ELR (cell line): ENCODE results near the gene MAML3.
"Not testable (repeated sequence)": the region's sequence is repeated elsewhere in the genome, so short reads cannot be mapped to it uniquely, and the experiment has no call there.

Experiments
- DNase-seq: peaks from one replicate; pipeline ENCODE4 v3.0.0-alpha.2; 2015; ENCODE audit warnings: low read depth

The MAML3 gene

DNA sequence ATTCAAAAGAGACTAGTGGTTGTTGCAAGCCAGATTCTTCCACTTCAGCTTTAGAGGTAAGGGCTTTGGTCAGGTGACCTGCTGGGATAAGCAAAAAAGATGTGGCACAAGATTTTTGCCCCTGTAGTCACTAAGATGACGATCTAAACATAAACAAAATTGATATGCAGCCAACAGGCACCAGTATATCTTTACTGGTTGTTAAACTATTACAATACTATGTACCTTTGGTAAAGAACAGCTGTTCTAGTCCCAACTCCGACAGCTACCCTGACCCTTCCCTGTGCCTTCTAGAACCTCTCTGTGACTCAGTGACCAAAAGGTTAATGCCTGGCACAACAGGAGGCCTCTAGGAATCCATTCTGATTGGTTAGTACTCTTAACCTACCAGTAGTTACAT, 428.7 kb downstream of the MAML3 start:
- no peak for DNase-seq

DNA sequence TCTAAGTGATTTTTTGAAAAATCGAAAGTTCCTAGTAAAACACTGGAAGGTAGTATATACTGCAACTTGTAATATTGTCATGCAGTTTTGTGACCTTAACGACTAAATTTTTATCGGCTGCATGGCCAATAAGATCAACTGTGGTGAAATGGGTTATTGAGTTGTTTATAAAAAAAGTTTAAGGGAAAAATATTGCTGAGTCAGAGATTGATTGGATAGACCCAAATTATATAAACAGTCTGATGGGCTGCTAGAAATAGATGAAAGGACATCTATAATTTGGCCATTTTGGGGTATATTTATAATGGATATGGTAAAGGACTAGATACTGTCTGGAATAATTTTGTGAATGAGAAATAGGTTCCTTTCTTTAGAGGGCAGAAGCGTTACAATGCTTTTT, 432.2 kb downstream of the MAML3 start:
- DNase-seq: no peak

DNA sequence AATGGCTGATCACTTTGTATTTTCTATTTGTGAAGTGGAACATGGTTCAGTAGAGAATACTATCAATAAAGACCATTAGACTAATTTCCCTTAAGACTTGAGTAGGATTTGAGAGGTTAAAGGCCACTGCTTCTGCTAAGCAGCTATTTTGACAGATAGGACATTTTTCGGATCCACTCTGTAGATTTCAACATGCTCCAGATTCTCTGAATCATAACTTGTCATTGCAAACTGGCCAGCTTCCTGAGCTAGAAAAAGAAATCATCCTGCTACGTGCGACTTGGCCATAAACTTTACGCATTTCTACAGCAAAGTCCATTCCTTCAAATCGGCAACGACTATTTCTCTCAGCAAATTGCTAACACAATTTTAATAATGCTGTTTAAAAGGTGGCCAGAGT, 433.2 kb downstream of the MAML3 start:
- no peak for DNase-seq

DNA sequence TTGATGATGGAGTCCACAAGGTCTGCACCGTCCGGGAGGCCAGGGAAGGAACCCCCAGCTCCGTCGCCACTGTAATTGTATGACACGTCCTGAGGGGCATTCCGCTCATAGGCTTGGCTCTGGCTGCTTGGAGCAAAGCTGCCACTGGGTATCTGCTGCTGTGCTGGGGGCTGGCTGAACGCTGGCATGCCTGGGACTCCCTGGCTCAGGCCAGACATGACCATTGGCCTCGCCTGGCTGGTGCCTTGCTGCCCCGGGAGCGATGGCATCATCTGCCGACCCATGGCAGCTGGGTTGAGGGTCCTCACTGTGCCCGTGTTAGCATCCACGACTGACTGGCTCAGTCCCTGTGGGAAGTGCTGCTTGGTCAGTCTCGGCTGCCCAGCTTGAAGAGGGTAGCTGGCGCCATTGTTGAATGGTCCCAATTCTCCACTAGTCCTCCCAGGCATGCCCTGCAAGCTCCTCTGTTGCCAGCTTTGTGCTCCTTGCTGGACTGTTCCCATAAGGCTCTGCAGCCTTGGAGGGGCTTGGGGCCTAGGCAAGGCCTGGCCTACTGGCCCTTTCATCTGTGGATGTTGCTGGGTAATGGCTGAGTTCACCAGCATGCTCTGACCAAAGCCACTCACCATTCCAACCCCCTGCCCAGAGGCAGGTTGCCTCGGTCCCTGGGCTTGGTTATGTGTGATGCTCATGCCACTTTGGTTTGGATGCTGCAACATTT, 434.4 kb downstream of the MAML3 start:
- DNase-seq: no peak

DNA sequence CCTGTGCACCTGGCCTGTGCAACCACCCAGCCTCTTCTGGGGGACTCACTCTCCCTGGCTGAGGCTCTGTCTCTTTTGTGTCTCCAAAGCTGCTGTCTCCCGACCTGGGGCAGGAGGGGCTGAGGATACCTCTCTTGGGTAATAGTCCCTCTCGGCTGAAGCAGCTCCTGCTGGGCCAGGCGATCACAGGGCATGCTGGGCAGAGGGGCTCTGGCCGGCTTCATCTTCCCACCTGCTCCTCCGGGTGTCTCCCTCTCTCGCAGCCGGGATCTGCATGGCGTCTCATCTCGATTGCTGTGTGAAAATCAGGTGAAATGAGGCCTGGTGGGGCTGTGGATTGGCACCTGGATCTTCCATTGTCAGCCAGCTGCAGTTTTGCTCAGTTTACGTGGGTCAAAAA, 435.2 kb downstream of the MAML3 start:
- no peak for DNase-seq

DNA sequence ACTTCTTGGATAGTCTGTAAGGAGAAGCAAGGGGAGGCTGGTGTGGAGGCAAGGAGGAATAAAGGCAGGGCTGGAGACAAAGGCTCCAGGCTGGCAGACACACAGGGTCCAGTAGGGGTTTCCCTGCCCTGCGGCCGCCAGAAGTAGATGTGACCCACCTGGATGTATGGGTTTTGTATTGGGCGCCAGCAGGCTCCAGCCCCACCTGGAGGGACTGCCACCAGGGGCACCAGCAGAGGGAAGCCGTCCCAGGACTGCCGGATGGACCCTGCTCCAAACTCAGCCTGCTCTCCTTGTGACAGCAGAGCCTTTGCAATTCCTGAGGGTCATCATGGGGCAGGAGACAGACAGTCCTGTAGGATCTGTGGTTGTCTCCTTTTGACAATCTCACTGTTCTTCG, 435.6 kb downstream of the MAML3 start:
- DNase-seq: no peak

DNA sequence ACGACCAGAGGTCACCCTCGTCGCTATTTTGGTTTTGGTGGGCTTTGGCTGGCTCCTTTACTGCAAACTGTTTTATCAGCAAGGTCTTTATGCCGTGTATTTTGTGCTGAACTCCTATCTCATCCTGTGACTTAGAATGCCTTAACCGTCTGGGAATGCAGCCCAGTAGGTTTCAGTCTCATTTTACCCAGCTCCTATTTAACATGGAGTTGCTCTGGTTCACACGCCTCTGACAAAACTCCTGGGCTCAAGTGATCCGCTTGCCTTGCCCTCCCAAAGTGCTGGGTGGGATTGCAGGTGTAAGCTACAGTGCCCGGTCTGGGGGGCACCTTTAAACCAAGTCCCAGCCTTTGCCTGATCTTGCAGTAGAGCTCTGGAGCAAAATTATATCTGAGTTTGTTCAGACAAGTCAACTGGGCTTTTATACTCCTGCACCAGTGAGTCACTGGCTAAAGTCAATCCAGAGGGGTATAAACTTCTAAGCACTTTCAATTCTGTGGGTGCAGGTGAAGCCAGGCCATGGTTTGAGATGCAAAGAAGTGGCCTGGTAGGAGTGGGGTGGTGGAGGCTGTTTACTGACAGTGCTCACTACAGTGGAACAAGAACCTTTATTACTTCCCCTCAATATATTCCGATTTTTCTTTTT, 438.1 kb downstream of the MAML3 start:
- DNase-seq: no peak

DNA sequence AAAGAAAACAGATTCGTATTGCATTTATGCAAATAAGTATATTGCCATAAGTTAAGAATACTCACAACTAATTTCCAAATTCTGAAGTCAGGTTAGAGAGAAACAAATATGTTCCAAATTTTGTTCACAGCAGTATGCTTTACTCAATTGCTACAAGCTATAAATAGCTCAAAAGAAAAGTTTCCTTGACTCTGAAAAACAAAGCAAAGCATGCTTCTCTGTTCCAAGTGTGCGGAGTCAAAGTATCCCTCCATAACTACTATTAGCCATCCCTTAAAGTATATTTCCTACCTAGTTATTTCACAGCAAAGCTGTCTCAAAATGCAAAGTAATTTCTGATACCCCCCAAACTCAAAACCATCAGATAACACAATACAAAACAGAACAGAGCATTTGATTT, 441.1 kb downstream of the MAML3 start:
- no peak for DNase-seq

DNA sequence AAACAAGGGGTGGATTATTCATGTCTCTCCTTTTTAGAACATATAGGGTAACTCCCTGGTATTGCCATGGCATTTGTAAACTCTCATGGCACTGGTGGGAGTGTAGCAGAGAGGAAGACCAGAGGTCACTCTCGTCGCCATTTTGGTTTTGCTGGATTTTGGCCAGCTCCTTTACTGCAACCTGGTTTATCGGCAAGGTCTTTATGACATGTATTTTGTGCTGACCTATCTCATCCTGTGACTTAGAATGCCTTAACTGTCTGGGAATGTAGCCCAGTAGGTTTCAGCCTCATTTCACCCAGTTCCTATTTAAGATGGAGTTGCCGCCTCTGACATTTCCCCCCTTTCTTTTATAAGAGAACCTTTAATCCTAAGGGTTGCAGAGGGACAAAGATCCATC, 442.5 kb downstream of the MAML3 start:
- peak; percentile 58 for DNase-seq

DNA sequence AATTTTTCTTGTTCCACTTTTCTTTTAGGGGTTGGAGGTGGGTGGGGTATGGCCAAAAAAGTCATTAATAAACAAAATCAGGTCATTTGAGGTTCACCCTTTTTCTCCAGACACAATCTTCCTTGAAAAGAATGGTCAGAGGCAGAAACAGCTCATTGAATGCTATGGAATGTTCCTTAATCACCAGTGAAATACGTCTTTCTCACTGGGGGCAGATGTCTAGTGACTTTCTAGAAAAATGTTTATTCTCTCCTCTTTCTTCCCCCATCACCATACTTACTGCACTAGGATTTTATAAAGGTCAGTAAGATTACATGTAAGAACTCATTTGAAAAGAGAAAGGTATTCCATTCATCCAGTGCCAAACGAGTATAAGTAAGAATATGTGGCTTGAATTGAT, 443.9 kb downstream of the MAML3 start:
- no peak for DNase-seq

DNA sequence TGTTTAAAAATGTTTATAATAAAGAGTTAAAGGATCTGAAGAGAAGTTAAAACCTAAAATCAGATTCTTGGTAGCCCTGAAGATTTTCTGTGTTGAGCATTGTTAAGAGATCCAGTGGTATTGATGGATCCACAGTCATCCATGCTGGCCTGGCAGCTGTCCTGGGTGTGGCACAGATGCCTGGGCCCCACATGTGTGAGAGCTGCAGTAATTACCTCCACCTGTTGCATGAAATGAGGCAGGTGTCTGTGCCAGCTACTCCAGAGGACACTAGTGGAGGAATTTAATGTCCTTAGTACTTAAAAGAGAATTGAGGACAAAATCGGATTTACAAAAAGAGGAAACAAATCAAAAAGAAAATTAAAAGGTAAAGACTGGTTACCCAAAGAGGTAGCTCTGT, 444.3 kb downstream of the MAML3 start:
- DNase-seq: no peak

DNA sequence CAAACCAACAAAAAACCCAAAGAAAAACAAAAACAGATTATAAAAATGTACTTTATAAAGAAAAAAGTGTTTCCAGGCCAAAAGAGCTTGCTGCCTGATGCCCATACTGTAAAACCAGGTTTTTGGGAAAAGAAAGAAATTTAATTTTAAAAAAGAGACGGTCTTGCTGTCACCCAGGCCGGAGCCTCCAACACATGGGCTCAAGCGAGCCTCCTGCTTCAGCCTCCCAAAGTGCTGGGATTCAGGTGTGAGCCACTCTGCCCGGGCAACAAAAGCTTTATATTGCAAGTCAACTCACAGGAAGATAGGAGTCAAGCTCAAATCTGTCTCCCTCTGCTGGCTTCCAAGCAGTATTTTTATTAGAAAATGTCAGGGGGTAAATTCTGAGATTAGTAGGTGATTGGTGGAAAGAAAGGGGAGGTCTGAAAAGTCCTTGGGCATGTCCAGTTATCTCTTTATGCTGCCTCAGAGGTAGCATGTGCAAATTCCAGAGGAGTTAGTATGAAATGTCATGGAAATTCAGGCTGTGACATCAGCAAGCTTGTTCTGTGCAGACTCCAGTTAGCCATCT, 449.0 kb downstream of the MAML3 start:
- DNase-seq: peak; percentile 22

DNA sequence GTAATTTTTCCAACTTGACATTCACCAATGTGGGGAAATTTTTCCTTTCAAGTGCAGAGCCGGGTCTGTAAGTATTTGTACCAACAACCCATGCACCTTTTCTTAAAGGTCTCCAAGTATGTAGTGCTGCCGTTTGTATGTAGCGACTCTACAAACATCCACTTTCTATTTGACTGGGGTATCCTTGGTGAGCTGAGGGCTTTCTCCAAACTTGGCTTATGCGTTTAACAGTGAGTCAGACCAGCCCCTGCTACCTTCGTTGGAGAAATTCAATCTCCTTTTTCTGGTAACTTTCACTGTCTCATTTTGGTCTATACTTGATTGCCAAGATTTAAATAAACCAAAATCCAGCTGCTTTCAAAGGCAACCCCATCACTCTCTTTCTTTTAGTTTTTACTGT, 453.4 kb downstream of the MAML3 start:
- DNase-seq: no peak

DNA sequence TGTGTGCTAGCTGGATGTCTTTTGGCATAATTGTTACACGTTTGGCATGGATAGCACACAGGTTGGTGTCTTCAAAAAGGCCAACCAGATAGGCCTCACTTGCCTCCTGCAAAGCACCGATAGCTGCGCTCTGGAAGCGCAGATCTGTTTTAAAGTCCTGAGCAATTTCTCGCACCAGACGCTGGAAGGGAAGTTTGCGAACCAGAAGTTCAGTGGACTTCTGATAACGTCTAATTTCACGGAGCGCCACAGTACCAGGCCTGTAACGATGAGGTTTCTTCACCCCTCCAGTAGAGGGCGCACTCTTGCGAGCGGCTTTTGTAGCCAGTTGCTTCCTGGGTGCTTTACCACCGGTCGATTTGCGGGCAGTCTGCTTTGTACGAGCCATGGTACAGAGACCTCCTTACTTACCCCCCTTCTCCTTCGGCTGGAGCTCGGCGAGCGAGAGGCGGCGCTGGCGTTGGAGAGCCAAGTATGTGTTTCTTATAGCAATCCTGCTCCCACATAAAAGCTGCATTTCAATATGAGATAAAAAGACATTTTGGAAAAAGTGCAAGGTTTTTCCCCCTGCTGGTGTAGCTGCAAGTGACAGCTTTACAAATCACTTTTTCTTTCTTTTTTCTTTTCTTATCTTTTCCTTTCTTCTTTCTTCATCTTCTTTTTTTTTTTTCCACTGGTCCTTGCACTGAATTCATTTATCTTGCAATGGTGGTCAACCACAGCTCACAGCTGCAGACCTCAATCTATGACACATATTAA, 455.6 kb downstream of the MAML3 start:
- not testable (repeated sequence) for DNase-seq

DNA sequence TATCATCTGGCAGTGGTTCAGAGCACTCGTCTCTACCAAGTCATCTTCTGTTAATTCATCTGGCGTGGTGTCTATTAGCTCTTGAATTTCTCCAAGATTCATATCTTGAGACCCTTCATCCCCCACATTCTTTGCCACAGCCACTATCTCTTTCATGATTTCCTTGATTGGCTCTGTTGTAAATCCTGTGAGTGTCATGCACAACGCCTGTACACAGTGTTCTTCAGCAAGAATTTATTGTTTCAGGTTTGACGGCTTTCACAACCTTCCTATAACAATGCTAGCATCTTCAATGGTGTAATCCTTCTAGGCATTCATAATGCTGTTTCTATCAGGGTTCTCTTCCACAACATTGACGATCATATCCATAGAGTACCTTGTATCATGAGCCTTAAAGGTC, 457.5 kb downstream of the MAML3 start:
- DNase-seq: no peak

DNA sequence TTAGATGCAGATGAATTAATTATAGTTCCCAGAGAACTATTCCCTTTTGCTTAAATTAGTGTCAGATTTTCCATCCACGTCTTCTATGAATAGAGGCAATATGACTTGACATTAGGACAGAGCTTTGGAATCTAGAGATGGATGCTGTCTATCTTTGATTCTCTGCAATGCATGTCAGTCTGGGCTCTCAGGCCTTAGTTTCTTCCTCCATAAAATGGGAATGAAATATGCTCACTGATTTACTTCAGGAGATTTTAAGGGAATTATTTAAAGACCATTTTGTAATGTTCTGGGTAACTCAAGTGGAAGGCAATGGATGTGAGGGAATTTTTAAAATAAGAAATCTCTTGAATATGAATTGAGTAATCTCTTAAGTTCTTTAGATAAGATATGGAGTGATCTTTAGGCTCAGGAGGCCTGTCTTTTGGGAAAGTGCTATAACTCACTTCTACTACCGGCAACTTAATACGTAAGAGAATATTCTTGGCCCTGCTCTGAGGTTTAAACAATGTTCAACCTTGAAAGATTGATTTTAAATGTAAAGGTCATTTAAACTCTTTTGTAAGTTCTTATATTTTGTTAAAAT, 459.4 kb downstream of the MAML3 start:
- no peak for DNase-seq

DNA sequence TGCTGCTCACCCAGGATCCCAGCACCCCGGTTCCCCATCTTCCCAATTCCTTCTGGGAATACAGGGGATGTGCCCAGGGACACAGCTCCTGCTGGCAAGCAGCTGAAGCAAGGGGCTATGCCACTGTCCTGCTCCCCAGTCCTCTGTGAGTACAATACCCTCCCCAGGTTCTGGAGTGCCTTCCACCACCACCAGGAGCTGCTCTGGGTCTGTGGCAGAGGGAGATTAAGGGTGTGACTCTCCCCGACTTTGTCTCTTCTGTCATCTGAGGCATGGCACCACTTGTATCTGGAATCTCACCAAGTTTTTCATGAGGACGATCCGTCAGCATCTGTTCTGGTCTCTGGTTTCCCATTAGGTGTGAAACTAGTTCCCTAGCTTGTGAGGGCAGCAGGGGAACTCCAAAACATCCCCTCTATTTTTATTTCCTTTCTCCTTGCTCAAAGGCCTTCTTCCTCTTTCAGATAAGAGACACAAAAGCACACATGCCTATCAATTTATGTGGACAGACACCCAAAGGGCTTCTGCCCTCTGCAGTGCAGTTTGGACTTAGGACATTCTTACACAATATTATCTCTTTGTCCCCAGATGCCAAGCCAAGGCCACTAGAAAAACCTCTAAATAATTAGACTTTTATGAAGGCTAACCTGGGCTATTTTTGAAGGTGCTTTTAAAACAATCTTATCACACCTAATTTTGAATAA, 461.5 kb downstream of the MAML3 start:
- DNase-seq: peak; percentile 5

DNA sequence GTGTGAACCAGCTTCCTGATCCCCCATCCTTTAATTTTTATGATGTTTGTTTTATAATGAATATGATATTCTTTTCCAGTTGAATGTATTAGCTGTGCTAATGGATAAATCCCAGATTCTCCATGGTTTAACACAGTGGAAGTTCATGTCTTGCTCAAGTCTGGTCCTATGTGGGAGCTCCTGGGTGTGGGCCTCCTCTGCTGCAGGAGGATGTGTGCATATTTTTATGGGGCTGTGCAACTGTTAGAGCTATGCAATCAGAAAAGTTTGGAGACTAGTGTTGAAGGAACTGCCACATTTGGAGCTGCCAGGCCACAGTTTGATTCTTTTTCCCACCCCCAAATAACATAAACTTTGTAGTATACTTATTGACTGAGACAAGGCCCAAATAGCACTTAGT, 463.6 kb downstream of the MAML3 start:
- DNase-seq: no peak

DNA sequence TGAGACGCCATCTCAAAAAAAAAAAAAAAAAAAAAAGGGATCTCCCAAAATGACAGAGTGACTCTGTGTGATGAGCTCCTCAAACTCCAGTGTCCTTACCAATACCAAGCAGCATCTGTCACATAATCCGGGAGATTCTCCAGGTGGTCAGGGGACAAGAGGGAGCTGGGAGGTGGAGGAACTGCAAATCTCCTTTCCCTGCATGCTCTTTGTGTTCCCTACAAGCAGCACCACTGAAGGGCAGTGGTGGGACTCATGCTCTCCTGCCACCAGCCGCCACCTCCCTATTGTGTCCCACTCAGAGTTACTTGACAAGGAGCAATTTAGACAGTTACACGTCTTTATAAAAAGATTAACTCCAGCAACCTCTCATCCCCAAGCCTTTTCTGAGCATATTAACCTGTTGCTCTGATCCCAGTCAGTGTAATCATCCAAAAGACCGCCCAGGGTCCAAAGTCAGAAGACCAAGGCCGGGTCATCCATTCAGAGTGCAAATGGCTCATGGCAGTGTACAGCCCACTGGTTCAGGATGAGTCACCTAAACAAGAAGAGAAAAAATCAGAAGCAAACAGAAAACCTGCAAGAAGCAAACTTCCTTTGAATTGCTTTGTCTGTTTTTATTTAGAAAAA, 464.8 kb downstream of the MAML3 start:
- peak; percentile 38 for DNase-seq

DNA sequence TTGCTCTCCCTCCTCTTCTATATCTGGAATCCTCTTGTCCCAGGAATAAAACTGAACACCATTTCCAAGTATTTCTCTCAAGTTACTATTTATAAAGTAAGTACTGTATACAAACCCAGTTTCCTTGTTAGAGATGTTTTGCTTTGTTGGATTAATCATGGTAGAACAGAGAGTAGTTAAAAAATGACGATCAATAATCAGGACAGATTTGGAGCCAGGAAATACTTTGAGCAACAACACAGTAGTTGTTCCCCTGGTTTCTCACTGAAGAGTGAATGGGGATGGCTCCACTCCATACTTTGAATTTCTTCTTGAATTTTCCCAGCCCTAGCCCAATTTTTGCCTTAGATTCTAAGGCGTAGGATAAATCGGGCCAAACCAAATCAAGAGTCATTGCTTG, 467.0 kb downstream of the MAML3 start:
- no peak for DNase-seq

DNA sequence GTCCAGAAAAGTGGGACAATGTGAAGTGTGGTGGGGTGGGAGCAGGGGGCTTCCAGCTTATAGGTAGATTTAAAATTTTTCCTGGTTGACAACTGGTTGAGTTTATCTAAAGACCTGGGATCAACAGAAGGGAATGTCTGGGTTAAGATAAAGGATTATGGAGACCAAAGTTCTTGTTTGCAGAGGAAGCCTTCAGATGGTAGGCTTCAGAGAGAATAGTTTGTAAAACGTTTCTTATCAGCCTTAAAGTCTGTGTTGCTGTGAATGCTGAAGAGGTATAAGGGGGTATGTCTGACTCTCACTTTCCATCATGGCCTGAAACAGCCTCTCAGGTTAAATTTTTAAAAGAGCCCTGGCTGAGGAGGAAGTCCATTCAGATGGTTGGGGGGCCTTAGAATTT, 467.9 kb downstream of the MAML3 start:
- DNase-seq: no peak

DNA sequence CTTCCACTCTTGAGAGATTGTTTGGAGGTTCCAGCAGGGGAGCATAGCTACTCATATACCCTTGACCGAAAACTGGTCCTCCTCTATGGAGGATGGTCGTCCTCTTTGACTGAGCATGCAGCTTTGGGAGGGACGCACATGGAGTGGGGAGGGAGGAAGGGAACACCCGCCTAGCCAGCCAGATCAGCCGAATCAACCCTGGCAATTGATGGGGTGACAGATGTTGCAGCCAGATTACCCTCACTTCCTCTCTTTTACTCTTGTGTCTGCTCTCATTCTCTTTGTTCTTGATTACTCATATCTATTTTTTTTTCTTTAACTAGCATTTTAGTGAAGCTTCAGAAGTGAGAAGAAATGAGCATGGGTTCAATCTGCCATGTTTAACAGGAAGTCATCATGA, 468.8 kb downstream of the MAML3 start:
- no peak for DNase-seq
